Embryonic facial prominence (tissue), 1 donor: ENCODE results near the gene CNEP1R1.

Experiments
- DNase-seq: peaks from one replicate; pipeline ENCODE4 v3.0.0-alpha.2; 2016; ENCODE audit errors: extremely low spot score

Gene CNEP1R1

GRCh38 chr16:50017553-50017952 lies 7.5 kb upstream of the CNEP1R1 start:
- DNase-seq: no peak

GRCh38 chr16:50021544-50021943 lies 3.5 kb upstream of the CNEP1R1 start:
- no peak for DNase-seq

GRCh38 chr16:50023641-50024040 lies 1.4 kb upstream of the CNEP1R1 start:
- no peak for DNase-seq

GRCh38 chr16:50024207-50024606 lies 818 bp upstream of the CNEP1R1 start:
- DNase-seq: no peak

- DNase-seq: no peak
Measured at GRCh38 chr16:50025537-50025931, 509 bp downstream of the CNEP1R1 start.

- DNase-seq: no peak
Measured at GRCh38 chr16:50027829-50028228, 2.8 kb downstream of the CNEP1R1 start.

- no peak for DNase-seq
Measured at GRCh38 chr16:50035468-50035992, 10.5 kb downstream of the CNEP1R1 start.

- no peak for DNase-seq
Measured at GRCh38 chr16:50036426-50036825, 11.4 kb downstream of the CNEP1R1 start.

- no peak for DNase-seq
Measured at GRCh38 chr16:50037662-50038220, 12.7 kb downstream of the CNEP1R1 start.

- no peak for DNase-seq
Measured at GRCh38 chr16:50038286-50038685, 13.3 kb downstream of the CNEP1R1 start.

- DNase-seq: no peak
Measured at GRCh38 chr16:50038756-50039529, 13.9 kb downstream of the CNEP1R1 start.

GRCh38 chr16:50040018-50040417 lies 15.0 kb downstream of the CNEP1R1 start:
- no peak for DNase-seq

- no peak for DNase-seq
Measured at GRCh38 chr16:50040710-50041109, 15.7 kb downstream of the CNEP1R1 start.

- no peak for DNase-seq
Measured at GRCh38 chr16:50043358-50043757, 18.3 kb downstream of the CNEP1R1 start.

- no peak for DNase-seq
Measured at GRCh38 chr16:50045412-50045811, 20.4 kb downstream of the CNEP1R1 start.

GRCh38 chr16:50046853-50047252 lies 21.8 kb downstream of the CNEP1R1 start:
- no peak for DNase-seq

GRCh38 chr16:50047864-50048263 lies 22.8 kb downstream of the CNEP1R1 start:
- DNase-seq: no peak

GRCh38 chr16:50050802-50051201 lies 25.8 kb downstream of the CNEP1R1 start:
- no peak for DNase-seq

- no peak for DNase-seq
Measured at GRCh38 chr16:50056226-50056625, 31.2 kb downstream of the CNEP1R1 start.

GRCh38 chr16:50058091-50058771 lies 33.2 kb downstream of the CNEP1R1 start:
- DNase-seq: no peak

- no peak for DNase-seq
Measured at GRCh38 chr16:50059111-50059510, 34.1 kb downstream of the CNEP1R1 start.

- no peak for DNase-seq
Measured at GRCh38 chr16:50059669-50060068, 34.6 kb downstream of the CNEP1R1 start.

GRCh38 chr16:50061326-50061725 lies 36.3 kb downstream of the CNEP1R1 start:
- DNase-seq: no peak
